Lower leg skin (tissue), 4 donors: Measurements from ENCODE around the gene ACAT2. TPM values are rescaled to one million over a fixed set of nuclear protein-coding genes. Genes with fewer than 3 reads are reported as not detected.

Experiments
- DNase-seq, 2 donors: peaks; one replicate each; pipeline ENCODE4 v3.0.0-alpha.2; 2019; ENCODE audit warnings: low spot score in 2 of 2
- H3K4me3 ChIP-seq: fragments of 200-600 bp; sonication (generic); 2 replicates; pipeline ENCODE4 v1.5.1; 2017; ENCODE audit warnings: mild to moderate bottlenecking, low read depth; ENCODE audit not compliant: poor library complexity, severe bottlenecking
- CTCF ChIP-seq, 3 donors: fragments of 450-650 bp; IDR thresholded peaks; one replicate each; pipeline ENCODE4 v1.5.1; 2016; ENCODE audit warnings: antibody characterized with exemption in 3 of 3, mild to moderate bottlenecking in 3 of 3, moderate library complexity in 2 of 3
- POLR2A ChIP-seq, 2 donors: fragments of 450-650 bp; IDR thresholded peaks; one replicate each; pipeline ENCODE4 v1.6.1; 2016 to 2017; ENCODE audit warnings: antibody characterized with exemption in 2 of 2, mild to moderate bottlenecking in 1 of 2, moderate library complexity in 1 of 2
- WGBS, 2 donors: methylation state at CpG; one replicate each; pipeline ENCODE4 v1.1.5; 2018; 5-methylcytosine and 5-hydroxymethylcytosine counted together
- intact Hi-C: fragments of 100-400 bp; cut with DNase I; formaldehyde crosslinking; loops from one replicate; pipeline ENCODE4 v1.15.0; 2023; ENCODE audit warnings: low total_unique reads
- total RNA-seq, 4 donors: library from RNA; depleted of rRNA; stranded (reverse); fragments of >200 nt; gene quantifications; one replicate each; pipeline ENCODE4 v1.1.0, GENCODE V29; 2016

The ACAT2 gene
- total RNA-seq, 4 donors from 2014 or later, result 5.4 to 31.5 (median 13.8) TPM

GRCh38 chr6:159760602-159761057 is 1.2 kb upstream of the ACAT2 start:
- H3K4me3 ChIP-seq, result no peak overlapping the region
- intact Hi-C loops, result loop anchor here (10.0 kb wide), 1 partner anchor 66 kb away; the partner anchor contains the start of gene SOD2
- WGBS, 2 donors, result 60 to 64% methylated on average over 3 of the region's 3 CpGs
- TF ChIP-seq CTCF (IDR thresholded peaks at IDR 0.05) (no peak), POLR2A (IDR thresholded peaks at IDR 0.05) (no peak)
- no peak for DNase-seq

GRCh38 chr6:159761129-159761872 is 544 bp upstream of the ACAT2 start:
- peak overlapping the region; percentile 67 for H3K4me3 ChIP-seq
- DNase-seq, result peak; percentile 15 to 87

GRCh38 chr6:159762681-159763293 is 942 bp downstream of the ACAT2 start:
- TF ChIP-seq POLR2A (IDR thresholded peaks at IDR 0.05) (no peak), CTCF (IDR thresholded peaks at IDR 0.05) (no peak)
- DNase-seq, result peak; percentile 25 to 85
- intact Hi-C loops, result loop anchor here (10.0 kb wide), 1 partner anchor 68 kb away; the partner anchor contains the start of gene SOD2
- 25 to 45% methylated on average over 14 to 16 of the region's 16 CpGs for WGBS, 2 donors
- peak overlapping the region; percentile 67 for H3K4me3 ChIP-seq

More at GRCh38 chr6:159761129-159761872, 544 bp upstream of the ACAT2 start:
- intact Hi-C loops, result loop anchor here (10.0 kb wide), 1 partner anchor 66 kb away; the partner anchor contains the start of gene SOD2
- 2 to 15% methylated on average over 43 of the region's 45 CpGs for WGBS, 2 donors
- TF ChIP-seq POLR2A (IDR thresholded peaks at IDR 0.05) (no peak), CTCF (IDR thresholded peaks at IDR 0.05) (no peak)

- intact Hi-C loops, result loop anchor here (10.0 kb wide), 1 partner anchor 72 kb away; the partner anchor contains the start of gene SOD2
- no peak overlapping the region for H3K4me3 ChIP-seq
- no peak for DNase-seq
- TF ChIP-seq CTCF (IDR thresholded peaks at IDR 0.05) (no peak), POLR2A (IDR thresholded peaks at IDR 0.05) (no peak)
Observed at GRCh38 chr6:159766906-159767305, 5.1 kb downstream of the ACAT2 start.

GRCh38 chr6:159769470-159769869 is 7.6 kb downstream of the ACAT2 start:
- TF ChIP-seq CTCF (IDR thresholded peaks at IDR 0.05), result no peak
- no peak for TF ChIP-seq POLR2A (IDR thresholded peaks at IDR 0.05)
- no peak overlapping the region for H3K4me3 ChIP-seq
- intact Hi-C loops, result loop anchor here (10.0 kb wide), 1 partner anchor 75 kb away; the partner anchor contains the start of gene SOD2
- DNase-seq, result no peak
